Measurements from ENCODE around the gene TRERF1.
"Not testable (repeated sequence)": the region's sequence is repeated elsewhere in the genome, so short reads cannot be mapped to it uniquely, and the experiment has no call there.

The TRERF1 gene

DNA sequence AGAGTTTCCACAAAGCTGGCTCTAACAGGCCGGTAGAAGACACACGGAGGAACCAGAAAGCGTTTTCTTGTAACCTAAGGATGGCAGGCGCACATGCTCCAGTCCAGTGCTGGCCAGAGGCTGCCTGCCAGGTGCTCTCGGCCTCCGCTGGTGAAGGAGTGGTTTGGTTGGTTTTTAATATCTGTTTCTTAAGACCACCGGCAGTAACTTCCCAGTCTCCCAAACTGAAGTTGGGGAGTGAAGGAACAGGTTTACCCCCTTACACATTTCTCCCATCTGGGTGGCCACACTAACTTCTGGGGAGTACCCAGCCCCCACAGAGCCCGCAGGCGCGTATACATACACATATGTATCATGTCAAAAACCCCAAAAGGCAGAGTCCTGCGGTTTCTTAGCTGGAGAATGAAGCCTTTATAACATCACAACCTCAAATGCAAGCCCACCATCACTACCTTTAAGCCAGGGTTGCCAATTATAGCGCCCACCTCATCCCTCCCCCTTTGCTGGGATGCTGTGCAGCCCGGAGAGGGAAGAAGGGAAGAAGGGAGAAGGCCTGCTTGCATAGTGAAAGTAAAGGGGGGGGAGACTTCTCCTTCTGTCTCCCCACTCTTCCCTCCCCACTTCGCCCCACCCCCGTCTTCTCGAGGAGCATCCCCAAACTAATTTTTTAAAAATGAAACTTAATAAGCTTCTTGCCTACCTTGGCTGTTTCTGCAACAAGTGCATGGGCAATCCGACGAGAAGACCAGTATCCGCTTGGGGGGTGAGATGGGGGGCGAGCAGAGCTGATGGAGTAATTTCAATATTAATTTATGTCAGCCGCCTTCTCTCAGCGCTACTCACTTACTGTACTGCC is 1.0 kb downstream of the TRERF1 start:
- no peak for DNase-seq

DNA sequence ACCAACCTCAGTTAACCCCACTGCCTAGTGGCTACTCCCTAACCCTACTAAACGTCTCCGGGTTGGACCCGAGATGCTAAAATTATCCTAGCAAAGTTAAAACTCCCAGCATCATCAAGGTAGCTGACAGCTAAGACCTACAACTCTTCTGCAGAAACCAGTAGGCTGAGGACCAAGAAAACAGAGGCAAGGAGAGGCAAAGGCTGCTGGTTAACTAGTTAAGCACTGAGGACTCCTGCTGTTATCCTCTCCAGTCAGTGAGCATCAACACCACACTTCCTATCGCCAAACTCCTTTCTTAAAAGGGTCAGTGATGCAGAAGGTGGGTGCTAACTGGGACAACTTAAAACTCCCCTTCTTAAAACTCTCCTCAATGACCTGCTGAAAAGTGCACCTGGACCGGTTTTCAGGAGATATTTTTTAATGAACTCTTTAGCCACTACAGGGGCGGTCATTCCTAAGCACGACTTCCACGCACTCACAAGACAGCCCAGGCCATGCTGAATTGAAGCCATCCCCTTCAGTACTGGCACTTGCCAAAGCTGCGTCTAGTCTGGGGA is 1.7 kb downstream of the TRERF1 start:
- no peak for DNase-seq

DNA sequence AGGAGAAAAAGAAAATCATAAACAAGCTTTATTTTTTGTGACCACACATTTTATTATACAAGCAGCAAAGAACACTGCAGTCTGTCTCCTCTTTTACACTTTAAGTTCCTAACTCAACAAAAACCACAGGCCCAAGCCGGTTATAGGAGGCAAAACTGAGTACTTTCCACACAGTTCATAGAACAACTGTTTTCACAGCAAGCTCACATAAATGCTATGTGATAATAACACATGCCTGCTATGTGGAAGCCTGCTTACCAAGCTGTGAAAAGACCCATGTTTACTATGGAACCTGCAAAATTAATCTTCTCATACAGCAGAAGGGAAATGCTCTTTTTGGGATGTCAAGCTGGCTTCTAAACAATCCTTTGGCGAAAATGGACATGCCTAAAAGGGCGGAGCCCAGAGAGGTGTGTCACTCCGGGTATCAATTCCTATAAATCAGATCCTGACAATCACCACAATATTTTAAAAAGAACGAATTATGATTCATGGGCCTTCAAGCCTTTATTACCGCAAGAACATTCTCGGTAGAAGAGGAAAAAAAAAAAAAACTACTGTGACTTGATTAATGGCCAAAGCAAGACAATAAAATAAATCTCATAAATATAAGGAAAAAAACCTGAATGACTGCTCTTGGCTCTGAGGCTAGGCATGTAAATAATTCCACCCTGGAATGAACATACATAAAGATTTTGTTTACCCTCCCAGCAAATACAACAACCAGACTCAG is 2.6 kb downstream of the TRERF1 start:
- DNase-seq = no peak

- DNase-seq = no peak
Measured at GRCh38 chr6:42448391-42448790, 3.3 kb downstream of the TRERF1 start.

DNA sequence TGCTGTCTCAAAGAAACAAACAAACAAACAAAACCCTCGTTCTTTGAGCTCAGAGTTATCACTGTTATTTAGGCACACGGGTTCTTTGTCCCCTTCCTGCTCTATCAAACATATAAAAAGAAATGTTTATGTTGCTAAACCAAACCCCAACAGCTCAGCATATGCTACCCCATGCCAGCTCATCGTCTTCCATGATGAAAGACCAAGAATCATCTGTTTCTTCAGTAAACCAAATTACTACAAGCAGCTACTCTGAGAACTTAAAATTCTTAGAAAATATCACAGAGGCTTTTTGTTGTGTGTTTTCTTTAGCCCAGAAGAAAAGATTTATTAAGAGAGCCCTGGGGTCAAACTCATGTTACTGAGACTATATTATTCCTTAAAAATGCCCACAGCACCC is 4.7 kb downstream of the TRERF1 start:
- no peak for DNase-seq

DNA sequence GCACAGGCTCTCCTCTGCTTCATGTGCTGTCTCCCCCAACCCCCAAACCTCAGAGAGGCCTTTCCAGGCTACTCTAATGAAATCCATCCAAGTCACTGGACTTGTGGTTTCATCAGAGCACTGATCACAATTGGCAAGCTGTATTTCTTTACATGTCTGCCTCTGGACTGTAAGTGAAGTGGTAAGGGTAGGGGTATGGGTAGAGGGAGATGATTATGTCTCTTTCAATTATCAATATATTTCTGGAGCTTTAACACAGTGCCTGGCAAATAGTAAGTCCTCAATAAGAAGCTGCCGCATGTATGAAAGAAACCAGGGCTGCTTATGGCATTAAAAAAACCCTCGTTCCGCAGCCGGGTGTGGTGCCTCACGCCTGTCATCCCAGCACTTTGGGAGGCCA is 5.4 kb downstream of the TRERF1 start:
- DNase-seq = no peak

DNA sequence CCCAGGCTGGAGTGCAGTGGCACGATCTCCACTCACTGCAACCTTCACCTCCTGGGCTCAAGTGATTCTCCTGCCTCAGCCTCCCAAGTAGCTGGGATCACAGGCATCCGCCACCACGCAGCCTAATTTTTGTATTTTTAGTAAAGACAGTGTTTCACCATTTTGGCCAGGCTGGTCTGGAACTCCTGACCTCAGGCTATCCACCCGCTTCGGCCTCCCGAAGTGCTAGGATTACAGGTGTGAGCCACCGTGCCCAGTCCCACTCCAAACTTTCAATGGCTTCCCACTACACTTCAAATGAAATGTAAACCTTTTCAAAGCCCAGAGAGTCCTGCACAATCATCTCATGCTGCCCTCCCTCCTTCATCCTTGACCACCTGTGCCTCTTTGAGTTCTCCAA is 5.8 kb downstream of the TRERF1 start:
- not testable (repeated sequence) for DNase-seq

- no peak for DNase-seq
Measured at GRCh38 chr6:42443312-42444060, 8.2 kb downstream of the TRERF1 start.

- no peak for DNase-seq
Measured at GRCh38 chr6:42441697-42442081, 10.0 kb downstream of the TRERF1 start.

- DNase-seq = no peak
Measured at GRCh38 chr6:42440778-42441696, 10.7 kb downstream of the TRERF1 start.

GRCh38 chr6:42440027-42440426 is 11.7 kb downstream of the TRERF1 start:
- DNase-seq = no peak

GRCh38 chr6:42436825-42437224 is 14.9 kb downstream of the TRERF1 start:
- no peak for DNase-seq

DNA sequence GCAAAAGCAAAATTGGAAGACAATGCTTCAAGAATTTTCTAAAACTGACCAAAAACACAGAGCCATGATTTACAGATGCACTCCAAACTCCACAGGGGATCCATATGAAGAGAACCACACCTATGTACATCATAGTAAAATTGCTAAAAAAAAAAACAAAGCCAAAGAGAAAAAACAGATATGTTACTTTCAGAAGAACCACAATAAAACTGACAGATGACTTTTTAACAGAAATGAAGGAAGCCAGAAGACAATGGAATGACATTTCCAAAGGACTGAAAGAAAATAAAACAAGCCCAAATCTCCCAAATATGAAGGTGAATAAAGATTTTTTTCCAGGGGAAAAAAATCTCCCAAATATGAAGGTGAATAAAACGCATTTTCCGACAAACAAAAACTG is 17.5 kb downstream of the TRERF1 start:
- DNase-seq = no peak

- no peak for DNase-seq
Measured at GRCh38 chr6:42433409-42433808, 18.3 kb downstream of the TRERF1 start.

DNA sequence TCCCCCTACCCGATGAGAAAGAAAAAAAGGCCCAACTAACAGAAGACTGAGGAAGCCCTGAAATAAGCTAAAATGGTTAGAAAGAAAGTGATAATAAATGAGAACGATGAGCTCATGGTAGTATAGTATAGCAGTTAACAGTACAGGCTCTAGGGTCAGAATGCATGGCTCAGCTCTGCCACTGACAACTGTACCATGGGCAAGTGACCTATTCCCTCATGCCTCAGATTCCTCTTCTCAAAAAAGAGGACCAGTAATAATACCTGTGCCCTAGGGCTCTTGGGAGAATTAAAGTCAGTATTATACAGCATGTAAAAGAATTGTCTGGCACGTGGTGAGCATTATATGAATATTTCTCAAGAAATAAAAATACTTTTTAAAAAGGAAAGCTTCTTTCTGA is 19.8 kb downstream of the TRERF1 start:
- no peak for DNase-seq

- DNase-seq = no peak
Measured at GRCh38 chr6:42431356-42431755, 20.4 kb downstream of the TRERF1 start.

- DNase-seq = no peak
Measured at GRCh38 chr6:42429836-42430235, 21.9 kb downstream of the TRERF1 start.

- DNase-seq = no peak
Measured at GRCh38 chr6:42429042-42429585, 22.6 kb downstream of the TRERF1 start.

- no peak for DNase-seq
Measured at GRCh38 chr6:42428326-42429041, 23.2 kb downstream of the TRERF1 start.

DNA sequence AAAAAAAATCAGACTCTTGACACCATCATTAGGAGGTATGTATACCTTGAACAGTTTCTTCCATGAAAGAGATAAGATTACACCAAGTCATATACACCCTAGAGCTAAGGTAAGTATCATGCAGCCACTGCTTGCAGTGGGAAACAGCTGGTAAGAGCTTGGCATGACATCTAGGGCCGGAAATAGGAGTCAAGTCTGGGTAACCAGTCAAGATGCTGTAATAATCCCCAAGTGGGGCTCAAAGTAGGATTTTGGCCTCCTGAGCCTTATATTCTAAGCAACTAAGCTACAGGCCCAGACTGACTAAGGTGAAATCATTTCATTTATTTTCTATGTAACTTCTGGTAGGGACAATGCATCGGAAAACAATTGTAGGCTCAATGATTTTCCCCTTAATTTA is 23.9 kb downstream of the TRERF1 start:
- no peak for DNase-seq

GRCh38 chr6:42426191-42426590 is 25.5 kb downstream of the TRERF1 start:
- no peak for DNase-seq
